HG02870 (cell line): ENCODE data around the gene DEPDC5.

Experiments
- ATAC-seq: cut with Tn5 transposase; IDR thresholded peaks from one replicate; pipeline ENCODE4 v1.9.1; 2021; ENCODE audit warnings: mild to moderate bottlenecking, moderate library complexity; ENCODE audit not compliant: unreplicated experiment

Gene DEPDC5

GRCh38 chr22:31919730-31920129 is 165.9 kb downstream of the DEPDC5 start:
- no peak for ATAC-seq

- no peak for ATAC-seq
Measured at GRCh38 chr22:31920306-31920705, 166.5 kb downstream of the DEPDC5 start.

DNA sequence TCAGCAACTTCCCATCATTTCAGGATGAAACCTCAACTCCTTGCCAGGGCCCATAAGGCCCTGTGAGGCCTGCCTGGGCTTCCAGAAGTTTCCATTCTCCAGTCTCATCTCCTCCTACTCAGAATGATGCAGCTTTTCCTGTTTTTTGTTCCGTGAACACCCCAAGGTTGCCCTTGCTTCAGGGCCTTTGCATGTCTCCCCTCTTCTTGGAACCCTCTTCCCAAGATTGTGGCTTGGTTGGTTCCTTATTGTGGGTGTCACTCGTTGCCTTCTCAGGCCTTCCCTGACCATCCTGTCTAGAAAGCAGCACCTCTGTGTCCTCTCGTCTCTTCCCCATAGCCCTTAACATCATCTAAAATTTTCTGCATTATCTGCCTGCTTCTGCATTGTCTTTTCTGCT is 167.3 kb downstream of the DEPDC5 start:
- ATAC-seq, result no peak

DNA sequence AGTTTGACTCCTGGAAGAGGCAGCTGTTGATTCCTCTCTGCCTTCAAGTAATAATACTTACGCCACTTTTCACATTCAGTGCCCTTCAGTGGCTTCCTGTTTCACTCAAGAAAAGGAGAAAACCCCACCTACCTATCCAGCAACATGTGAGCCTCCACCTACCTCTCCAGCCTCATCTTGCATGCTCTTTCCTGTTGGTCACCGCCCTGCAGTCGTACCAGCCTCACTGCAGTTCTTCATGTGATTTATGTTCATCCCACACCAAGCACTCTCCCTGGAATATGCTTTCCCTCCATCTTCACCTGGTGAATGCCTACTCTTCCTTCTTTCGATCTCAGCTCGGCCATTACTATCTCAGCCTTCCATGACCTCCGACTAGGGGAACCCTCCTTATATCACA is 168.7 kb downstream of the DEPDC5 start:
- no peak for ATAC-seq

GRCh38 chr22:31923136-31923535 is 169.3 kb downstream of the DEPDC5 start:
- ATAC-seq, result no peak

- ATAC-seq, result no peak
Measured at GRCh38 chr22:31923747-31924146, 169.9 kb downstream of the DEPDC5 start.

- no peak for ATAC-seq
Measured at GRCh38 chr22:31925056-31925455, 171.2 kb downstream of the DEPDC5 start.

- no peak for ATAC-seq
Measured at GRCh38 chr22:31926024-31926423, 172.2 kb downstream of the DEPDC5 start.

DNA sequence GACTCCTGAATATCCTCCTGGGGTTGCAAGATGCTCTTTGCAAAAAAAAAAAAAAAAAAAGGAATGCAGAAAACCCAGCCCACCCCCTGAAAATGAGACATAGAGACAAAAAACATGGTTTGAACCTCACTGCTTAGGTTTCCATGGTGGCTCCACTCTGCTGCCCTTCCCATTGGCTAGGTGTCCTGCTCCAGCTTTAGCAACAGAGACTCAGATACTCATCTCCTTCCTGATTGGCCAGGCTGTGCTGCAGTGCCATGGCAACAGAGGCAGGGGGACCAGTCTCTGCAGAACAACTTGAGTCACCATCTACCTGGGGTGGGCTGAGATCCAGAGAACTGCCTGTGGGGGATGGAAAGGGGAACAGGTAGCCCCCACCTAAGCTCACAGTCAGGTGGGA is 173.2 kb downstream of the DEPDC5 start:
- no peak for ATAC-seq

GRCh38 chr22:31927562-31927961 is 173.7 kb downstream of the DEPDC5 start:
- ATAC-seq, result no peak

GRCh38 chr22:31929167-31929930 is 175.5 kb downstream of the DEPDC5 start:
- ATAC-seq, result no peak

- no peak for ATAC-seq
Measured at GRCh38 chr22:31932863-31933262, 179.0 kb downstream of the DEPDC5 start.

DNA sequence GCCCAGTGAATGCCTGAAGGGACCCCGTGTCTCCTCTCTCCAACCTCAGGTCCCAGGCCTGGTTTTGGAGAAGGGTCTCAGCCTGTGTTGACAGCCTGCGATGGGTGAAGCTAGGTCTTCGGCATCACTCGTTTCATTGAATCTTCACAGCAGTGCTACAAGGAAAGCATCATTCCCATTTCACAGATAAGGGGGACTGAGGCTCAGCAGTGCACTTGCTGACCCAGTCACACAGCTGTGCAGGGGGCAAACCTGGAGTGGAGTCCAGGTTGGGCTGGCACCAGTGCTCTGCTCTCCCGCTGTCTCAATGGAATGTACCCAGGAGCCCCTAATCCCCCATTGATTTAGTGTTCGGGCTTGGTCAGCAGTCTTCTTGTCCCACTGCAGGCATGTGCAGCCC is 179.6 kb downstream of the DEPDC5 start:
- no peak for ATAC-seq

- ATAC-seq, result no peak
Measured at GRCh38 chr22:31933816-31934482, 180.1 kb downstream of the DEPDC5 start.

DNA sequence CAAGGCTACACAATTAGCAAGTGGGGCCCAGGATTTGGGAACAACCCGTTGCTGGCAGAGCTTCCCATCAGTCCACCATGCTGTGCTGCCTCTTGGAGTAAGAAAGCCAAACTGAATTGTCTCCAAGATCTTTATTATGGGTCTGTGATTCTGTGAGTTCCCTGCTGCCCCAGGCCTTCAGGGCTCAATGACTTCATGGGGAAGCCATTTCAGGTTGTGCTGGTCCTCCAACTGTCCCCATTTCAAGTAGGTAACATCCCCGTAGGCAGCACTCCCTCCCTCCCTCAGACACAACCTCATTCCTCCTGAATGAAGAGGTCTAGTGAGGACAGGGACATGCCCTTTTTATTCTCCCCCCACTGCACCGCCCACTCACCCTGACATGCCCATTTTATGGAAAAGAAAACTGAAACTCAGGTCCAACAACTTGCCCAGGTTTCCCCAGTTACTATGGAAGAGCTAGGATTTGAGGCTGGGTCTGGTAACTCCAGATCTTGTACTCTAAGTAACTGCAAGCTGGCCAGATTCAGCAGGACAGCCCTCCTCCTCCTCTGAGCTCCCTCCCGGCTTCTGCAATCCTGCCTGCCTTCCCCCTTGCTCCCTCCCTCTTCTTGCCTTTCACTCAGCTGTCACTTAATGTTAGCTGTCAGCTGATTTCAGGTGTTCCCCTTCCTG is 182.3 kb downstream of the DEPDC5 start:
- no peak for ATAC-seq

DNA sequence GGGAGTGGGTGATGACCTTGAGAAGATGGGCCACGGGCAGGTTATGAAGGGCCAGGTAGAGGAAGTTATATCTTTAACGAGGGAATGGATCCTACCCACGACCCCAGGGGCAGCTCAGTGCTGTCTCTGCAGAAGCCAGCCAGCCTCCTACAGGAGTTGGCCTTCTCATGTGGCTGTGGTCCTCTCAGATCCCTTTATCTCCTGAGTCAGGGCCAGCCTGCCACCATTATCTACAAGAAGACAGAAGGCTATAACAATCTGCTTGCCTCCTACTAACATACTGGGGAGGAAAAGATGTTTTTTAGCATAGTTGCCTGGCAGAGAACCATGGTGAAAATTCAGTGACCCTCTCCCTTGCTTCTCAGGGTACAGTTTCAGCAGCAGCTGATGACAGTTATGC is 183.5 kb downstream of the DEPDC5 start:
- ATAC-seq, result no peak

DNA sequence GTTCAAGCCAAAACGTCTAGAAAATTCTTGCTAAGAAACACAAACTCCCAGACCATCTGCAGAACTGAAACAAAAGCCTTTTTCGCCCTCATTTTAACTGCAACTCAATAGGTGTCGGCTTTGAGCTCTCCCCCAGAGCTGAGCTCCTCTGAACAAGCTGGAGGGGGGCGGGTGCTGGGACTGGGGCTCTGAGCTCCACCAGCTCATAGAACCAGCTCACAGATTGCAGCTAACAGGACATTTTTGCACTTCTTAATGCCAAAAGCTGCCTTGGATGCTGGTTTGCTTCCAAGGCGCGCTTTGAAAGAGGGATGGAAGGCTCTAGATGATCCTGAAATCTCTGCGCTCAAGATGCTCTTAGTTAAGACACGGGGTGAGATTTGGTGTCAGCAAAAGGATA is 184.5 kb downstream of the DEPDC5 start:
- ATAC-seq, result no peak

DNA sequence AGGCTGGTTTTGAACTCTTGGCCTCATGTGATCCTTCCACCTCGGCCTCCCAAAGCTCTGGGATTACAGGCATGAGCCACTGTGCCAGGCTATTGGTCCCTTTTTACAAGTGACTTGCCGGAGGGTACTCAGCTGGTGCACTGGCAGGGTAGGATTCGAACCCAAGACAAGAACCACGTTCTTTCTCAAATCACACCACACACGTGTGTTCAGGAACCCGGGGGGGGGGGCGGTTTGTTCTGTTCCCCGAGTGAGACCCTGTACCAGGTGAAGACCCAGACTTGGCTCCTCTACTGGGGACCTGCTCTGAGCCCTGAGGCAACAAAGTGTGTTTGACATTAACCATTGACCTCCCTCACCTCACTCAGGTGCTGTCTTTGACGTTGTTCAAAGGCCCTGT is 186.7 kb downstream of the DEPDC5 start:
- ATAC-seq, result no peak

DNA sequence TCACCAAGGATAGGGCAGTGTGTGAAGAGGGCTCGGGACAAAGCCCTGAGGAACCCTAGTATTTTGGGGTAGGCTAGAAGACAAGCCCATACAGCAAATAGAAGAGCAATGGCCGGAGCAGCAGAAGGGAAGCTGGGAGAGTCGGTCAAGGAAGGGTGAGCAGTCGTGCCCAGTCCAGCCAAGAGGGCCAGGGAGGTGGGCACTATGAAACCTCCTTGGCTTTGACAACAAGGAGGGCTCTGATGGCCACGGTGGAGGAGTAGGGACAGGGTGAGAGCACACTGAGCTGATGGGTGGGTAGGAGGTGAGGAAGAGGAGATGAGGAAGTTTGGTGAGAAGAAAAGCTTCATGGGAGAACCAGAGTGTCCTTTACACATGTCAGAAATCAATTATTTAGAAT is 188.3 kb downstream of the DEPDC5 start:
- ATAC-seq, result no peak

DNA sequence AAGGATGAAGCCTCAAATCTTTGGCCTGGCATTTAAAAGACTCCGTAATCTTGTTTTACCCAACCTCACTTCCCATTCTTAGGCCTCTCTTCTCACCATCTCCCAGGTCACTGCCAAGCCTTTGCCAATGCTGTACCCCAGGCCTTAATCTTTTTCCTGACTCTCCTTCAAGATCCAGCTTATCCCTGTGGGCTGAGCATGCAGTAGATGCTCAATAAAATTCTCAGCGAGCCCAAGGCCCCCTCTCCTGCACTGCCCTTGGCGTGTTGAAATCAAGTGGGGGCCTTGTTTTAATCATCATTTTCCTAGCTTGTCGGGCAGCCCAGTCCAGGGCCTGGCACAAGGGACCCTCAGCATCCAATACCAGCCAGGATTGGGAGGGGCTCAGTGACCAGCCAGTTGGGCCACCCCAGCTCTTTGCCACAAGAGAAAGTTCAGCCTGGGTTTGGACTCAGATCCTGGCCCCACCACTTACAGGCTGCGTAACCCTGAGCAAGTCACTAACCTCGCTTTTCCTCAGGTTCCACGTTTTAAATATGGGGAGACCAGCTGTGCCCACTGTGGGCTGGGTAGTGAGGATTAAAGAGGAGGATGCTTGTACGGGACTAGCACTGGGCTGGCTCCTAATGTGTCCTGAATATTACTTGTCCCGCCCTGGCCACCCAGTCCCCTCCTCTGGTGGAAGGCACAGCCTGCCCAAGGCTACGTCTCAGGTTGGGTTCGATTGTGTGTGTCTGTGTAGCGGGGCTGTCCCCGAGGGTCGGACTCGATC is 189.6 kb downstream of the DEPDC5 start:
- no peak for ATAC-seq

GRCh38 chr22:31943978-31944699 is 190.3 kb downstream of the DEPDC5 start, which contains the start of gene YWHAH:
Gene YWHAH, plus strand, starts transcription at chr22:31944535. Its CDS starts 199 bp downstream, at chr22:31944734.
- ATAC-seq, result peak; percentile 53
